Brain microvascular endothelial cell (primary cell): Measurements from ENCODE around the gene PLK3.
A peak's percentile ranks its signal among the peaks of the same experiment; 100 is the strongest.

Experiments used
- DNase-seq: peaks from one replicate; pipeline ENCODE4 v3.0.0-alpha.2; 2020
- H3K27ac ChIP-seq: fragments of 250-450 bp; sonication (Bioruptor Pico); 2 replicates; pipeline ENCODE4 v1.5.1; 2020; ENCODE audit warnings: mild to moderate bottlenecking, moderate library complexity
- H3K27me3 ChIP-seq: fragments of 250-450 bp; sonication (Bioruptor Pico); replicated peaks from 2 replicates; pipeline ENCODE4 v1.5.1; 2020; ENCODE audit warnings: mild to moderate bottlenecking
- H3K36me3 ChIP-seq: fragments of 250-450 bp; sonication (Bioruptor Pico); replicated peaks from 2 replicates; pipeline ENCODE4 v1.5.1; 2020; ENCODE audit warnings: mild to moderate bottlenecking
- H3K4me3 ChIP-seq: 2 replicates; pipeline ENCODE4 v1.5.1; 2011; ENCODE audit warnings: low read depth, mild to moderate bottlenecking, control low read depth, low read length, moderate library complexity
- in situ Hi-C: cut with HindIII; loops from 2 replicates; pipeline ENCODE4 v1.10.0; 2017; ENCODE audit warnings: low sequenced_read_pairs, low pct_ligation_motif_present
- TF ChIP-seq, protein P1 (sequence below): IDR thresholded peaks from 2 replicates; pipeline ENCODE4 v1.5.1; 2011; ENCODE audit warnings: low read depth, mild to moderate bottlenecking, moderate library complexity, low read length, control low read depth, inconsistent platforms; ENCODE audit errors: missing control alignments

Gene PLK3

GRCh38 chr1:44780583-44781121, 19.5 kb upstream of the PLK3 start:
- Histone ChIP-seq H3K4me3 (no peak overlapping the region), H3K36me3 (peaks cover 49% of the 10 kb centered on the region), H3K27me3 (no peaks in the 10 kb centered on the region), H3K27ac (no peak overlapping the region)
- in situ Hi-C loops = no loop called here
- TF ChIP-seq, protein P1, sequence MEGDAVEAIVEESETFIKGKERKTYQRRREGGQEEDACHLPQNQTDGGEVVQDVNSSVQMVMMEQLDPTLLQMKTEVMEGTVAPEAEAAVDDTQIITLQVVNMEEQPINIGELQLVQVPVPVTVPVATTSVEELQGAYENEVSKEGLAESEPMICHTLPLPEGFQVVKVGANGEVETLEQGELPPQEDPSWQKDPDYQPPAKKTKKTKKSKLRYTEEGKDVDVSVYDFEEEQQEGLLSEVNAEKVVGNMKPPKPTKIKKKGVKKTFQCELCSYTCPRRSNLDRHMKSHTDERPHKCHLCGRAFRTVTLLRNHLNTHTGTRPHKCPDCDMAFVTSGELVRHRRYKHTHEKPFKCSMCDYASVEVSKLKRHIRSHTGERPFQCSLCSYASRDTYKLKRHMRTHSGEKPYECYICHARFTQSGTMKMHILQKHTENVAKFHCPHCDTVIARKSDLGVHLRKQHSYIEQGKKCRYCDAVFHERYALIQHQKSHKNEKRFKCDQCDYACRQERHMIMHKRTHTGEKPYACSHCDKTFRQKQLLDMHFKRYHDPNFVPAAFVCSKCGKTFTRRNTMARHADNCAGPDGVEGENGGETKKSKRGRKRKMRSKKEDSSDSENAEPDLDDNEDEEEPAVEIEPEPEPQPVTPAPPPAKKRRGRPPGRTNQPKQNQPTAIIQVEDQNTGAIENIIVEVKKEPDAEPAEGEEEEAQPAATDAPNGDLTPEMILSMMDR = no peak
- no peak for DNase-seq

GRCh38 chr1:44783697-44784093, 16.5 kb upstream of the PLK3 start:
- Histone ChIP-seq H3K27me3 (no peaks in the 10 kb centered on the region), H3K27ac (no peak overlapping the region), H3K36me3 (peaks cover 24% of the 10 kb centered on the region), H3K4me3 (peak overlapping the region; percentile 35)
- TF ChIP-seq, protein P1 = no peak
- no peak for DNase-seq
- in situ Hi-C loops = no loop called here

DNA sequence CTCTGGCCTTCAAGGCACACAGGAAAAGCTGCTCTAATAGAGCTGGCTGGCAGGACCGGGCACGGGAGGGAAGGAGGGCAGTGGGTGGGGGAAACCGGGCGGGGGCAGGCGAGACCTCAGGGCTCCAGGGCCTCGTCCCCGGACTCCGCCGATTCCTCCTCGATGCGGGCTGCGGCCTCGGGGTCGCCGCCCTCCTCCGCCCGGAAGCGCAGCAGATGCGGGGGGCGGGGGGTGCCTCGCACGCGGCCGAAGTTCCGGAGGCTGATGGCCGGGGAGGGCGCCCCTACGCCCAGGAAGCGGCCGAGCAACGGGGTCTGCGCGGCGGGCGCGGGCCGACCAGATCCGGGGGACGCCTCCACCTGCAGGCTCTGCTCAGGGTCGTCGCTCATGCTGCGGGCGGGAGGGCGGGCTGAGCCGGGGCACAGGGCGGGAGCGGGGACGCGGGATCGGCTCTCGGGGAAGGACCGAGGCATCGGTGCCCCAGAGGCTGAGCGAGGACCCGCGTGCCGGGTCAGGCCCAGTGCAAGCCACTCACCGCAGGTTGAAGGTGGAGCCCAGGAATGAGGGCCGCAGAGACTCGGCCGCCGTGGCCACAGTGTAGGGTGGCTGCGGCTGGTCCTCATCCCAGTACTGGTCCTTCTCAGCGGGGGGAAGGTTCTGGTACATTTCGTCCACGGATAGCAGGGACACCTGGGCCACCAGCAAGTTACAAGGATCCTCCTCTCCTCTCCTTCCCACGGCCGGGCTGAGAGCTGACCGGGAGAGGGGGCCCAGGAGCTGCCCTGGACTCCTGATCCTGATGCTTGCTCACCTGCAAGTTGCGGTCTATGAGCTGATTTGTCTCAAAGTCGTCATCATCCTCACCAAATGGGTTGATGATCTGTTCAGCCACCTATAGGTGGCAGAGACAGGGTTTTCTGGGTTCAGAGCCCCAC, 15.8 kb upstream of the PLK3 start:
- in situ Hi-C loops = no loop called here
- H3K27ac ChIP-seq = no peak overlapping the region
- TF ChIP-seq, protein P1 = peak; percentile 28
- DNase-seq = no peak
- peak overlapping the region; percentile 35 for H3K4me3 ChIP-seq
- H3K36me3 ChIP-seq = peaks cover 17% of the 10 kb centered on the region
- H3K27me3 ChIP-seq = no peaks in the 10 kb centered on the region

DNA sequence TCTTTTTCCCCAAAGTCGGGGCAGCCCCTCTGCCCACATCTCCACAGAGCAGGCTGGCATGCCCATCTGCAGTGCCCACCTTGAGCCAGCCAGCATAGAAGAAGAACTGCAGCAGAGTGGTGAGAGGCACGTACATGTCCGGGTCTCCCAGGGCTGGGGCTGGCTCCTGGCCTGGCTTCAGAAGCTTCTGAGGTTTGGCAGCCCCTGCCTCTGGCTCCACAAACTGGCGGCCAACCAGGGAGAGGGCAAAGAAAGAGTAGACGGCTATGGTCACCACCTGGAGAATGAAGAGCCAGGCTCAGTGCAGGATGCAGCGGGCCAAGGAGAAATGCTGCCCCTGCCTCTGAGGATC, 15.2 kb upstream of the PLK3 start:
- no peak for DNase-seq
- TF ChIP-seq, protein P1 = peak; percentile 0
- Histone ChIP-seq H3K4me3 (no peak overlapping the region), H3K36me3 (peaks cover 11% of the 10 kb centered on the region), H3K27ac (no peak overlapping the region), H3K27me3 (no peaks in the 10 kb centered on the region)
- in situ Hi-C loops = no loop called here

DNA sequence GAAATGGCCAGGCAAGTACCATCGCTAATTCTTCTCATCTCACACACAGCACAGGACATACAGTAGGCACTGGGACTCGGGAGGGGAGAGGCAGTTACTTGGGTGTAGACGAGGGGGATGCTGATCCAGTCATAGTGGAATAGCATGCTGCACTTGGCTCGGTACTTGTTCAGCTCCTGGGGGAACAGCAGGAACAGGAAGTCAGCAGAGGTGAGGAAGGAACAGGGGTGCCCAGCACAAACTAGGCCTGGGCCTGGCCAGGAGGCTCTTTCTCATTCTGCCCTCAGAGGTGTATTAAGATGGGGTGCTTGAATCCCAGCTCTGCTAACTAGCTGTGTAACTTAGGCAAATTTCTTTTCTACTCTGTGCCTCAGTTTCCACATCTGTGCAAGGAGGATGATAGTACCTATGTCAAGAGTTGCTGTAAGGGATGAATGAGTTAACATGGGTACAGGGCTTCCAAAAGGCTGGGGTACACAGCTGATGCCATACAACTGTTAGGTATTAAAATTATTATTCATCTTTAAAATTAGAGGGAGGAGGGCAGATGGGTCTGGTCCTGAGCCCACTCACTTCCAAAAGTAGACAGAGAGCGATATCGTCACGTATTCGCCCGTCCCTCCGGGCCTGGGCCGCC, 14.6 kb upstream of the PLK3 start:
- H3K36me3 ChIP-seq = peaks cover 6% of the 10 kb centered on the region
- TF ChIP-seq, protein P1 = no peak
- peak overlapping the region; percentile 54 for H3K4me3 ChIP-seq
- in situ Hi-C loops = no loop called here
- no peak for DNase-seq
- H3K27me3 ChIP-seq = no peaks in the 10 kb centered on the region
- no peak overlapping the region for H3K27ac ChIP-seq
